SK-N-MC (cell line): ENCODE results near the gene ZBTB7A.

Source experiments
- EZH2 ChIP-seq: fragments of 200-600 bp; sonication (generic); IDR thresholded peaks from one replicate; pipeline ENCODE4 v1.6.1; 2017; ENCODE audit warnings: antibody characterized with exemption
- FOXP2 ChIP-seq: optimal IDR thresholded peaks from 2 replicates; pipeline ENCODE3; 2011; ENCODE audit warnings: mild to moderate bottlenecking, moderate library complexity; ENCODE audit not compliant: insufficient read depth; ENCODE audit errors: extremely low read length, control extremely low read depth
- POLR2AphosphoS5 ChIP-seq: IDR thresholded peaks from 2 replicates; pipeline ENCODE4 v1.6.1; 2012; ENCODE audit warnings: mild to moderate bottlenecking, low read depth, low read length, borderline replicate concordance

DNA sequence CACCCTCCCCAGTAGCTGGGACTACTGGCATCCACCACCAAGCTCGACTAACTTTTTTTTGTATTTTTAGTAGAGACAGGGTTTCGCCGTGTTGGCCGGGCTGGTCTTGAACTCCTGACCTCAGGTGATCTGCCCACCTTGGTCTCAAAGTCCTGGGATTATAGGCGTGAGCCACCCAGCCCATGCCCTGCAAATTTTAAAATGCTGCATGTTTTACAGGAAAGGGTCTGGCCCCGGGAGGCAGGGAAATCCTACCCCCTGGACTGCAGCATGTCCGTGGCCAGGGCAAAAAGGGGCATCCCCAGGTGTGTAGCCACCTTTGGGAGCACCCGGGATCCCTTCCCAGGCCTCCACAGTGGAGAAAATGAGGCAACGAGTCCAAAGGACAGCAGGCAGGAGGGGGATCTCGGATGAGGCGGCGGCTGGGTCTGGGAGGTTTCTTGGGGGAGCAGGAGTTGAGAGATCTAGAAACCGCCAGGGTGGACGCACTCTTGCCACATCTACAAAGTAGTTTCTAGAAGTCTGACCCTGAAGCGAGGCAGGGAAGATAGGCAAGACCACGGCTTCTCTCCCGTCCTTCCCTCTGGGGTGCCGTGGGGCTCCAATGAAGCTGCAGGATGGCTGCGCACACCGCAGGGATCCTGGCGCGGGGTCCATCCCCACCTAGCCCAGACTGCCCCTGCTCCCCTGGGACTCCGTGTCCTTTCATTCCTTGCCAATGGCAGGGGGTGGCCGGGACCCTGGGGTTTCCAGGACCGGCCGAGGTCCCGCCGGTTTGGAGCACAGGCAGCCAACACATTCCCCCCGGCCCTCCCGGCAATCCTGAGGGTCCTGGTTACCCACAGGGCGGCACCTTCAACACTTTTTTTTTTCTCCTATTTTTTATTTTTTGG lies 21.3 kb upstream of the ZBTB7A start:
- TF ChIP-seq POLR2AphosphoS5, result no peak; the same call in 1 of the 2 replicates
- TF ChIP-seq EZH2, result no peak
- no peak for TF ChIP-seq FOXP2
